Lower leg skin (tissue), 3 donors: ENCODE data around the gene PRKAR1A.

ENCODE experiments used
- POLR2A ChIP-seq, 2 donors: fragments of 450-650 bp; IDR thresholded peaks; one replicate each; pipeline ENCODE4 v1.6.1; 2016 to 2017; ENCODE audit warnings: antibody characterized with exemption in 2 of 2, mild to moderate bottlenecking in 1 of 2, moderate library complexity in 1 of 2
- TF ChIP-seq, protein P1 (sequence below), 3 donors: fragments of 450-650 bp; IDR thresholded peaks; one replicate each; pipeline ENCODE4 v1.5.1; 2016; ENCODE audit warnings: antibody characterized with exemption in 3 of 3, mild to moderate bottlenecking in 3 of 3, moderate library complexity in 2 of 3

DNA sequence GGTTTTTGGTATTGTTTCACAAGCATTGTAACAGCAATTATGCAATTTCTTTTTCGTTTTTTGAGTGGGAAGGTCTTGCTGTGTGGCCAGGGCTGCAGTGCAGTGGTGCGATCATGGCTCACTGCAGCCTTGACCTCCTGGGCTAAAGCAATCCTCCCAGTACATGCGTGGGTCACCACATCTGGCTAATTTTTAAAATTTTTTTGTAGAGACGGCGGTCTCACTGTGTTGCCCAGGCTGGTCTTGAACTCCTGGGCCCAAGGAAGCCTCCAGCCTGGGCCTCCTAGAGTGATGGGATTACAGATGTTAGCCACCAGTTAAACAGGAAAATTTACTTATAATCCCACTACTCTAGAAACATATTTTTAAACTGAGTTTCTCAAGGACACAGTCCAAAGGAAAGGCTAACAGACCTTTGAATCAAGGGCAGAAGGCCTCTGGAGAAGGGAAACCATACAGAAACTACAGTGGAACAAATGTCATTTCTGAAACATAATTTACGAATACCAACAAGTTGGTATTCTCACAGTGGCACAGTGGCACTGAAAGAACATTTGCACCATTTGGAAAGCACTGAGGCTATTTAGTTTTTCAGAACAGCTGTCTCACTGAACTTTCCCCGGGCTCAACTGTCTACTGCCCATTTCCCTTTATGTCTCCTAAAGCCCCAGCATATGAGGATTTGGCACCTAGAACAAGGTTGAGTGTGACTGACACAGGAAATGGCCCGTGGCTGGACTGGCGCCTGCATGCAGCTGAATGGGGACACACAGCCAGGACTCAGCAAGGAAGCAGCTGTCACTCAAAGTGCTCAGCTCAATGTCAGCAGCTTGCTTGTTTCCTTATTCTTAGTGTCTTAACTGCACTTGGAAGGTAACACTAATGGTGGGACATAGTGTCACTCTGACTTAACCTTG is 2.8 kb upstream of the PRKAR1A start:
- TF ChIP-seq, protein P1, sequence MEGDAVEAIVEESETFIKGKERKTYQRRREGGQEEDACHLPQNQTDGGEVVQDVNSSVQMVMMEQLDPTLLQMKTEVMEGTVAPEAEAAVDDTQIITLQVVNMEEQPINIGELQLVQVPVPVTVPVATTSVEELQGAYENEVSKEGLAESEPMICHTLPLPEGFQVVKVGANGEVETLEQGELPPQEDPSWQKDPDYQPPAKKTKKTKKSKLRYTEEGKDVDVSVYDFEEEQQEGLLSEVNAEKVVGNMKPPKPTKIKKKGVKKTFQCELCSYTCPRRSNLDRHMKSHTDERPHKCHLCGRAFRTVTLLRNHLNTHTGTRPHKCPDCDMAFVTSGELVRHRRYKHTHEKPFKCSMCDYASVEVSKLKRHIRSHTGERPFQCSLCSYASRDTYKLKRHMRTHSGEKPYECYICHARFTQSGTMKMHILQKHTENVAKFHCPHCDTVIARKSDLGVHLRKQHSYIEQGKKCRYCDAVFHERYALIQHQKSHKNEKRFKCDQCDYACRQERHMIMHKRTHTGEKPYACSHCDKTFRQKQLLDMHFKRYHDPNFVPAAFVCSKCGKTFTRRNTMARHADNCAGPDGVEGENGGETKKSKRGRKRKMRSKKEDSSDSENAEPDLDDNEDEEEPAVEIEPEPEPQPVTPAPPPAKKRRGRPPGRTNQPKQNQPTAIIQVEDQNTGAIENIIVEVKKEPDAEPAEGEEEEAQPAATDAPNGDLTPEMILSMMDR (IDR thresholded peaks at IDR 0.05) = no peak
- no peak for TF ChIP-seq POLR2A (IDR thresholded peaks at IDR 0.05)
